ENCODE data around the gene PPP1R10.

GRCh38 chr6:30611150-30611855 is 5.7 kb downstream of the PPP1R10 start:
- TF ChIP-seq CTCF (IDR thresholded peaks at IDR 0.05; ENCODE audit: low read depth, low read length, poor library complexity, severe bottlenecking): no peak
- no peak for TF ChIP-seq EZH2phosphoT487 (IDR thresholded peaks at IDR 0.05; ENCODE audit: borderline replicate concordance, low read length)

All from DOHH2 (cell line).